ENCODE measurements around the gene MAP3K4. TPM values are rescaled to one million over a fixed set of nuclear protein-coding genes. Genes with fewer than 3 reads are reported as not detected.

The MAP3K4 gene
- total and polyA plus RNA-seq, 2 of the 8 experiments (the other 6 are each of a cell fraction or from before 2014, with no cell fraction given), result 16.6 to 51.6 TPM

- H3K27ac ChIP-seq (ENCODE audit: low read depth, low read length), result no peak overlapping the region
- no peak overlapping the region for H3K56ac ChIP-seq (replicated peaks; ENCODE audit: insufficient read length, low read depth, low read length)
- H3K4me3 ChIP-seq (ENCODE audit: extremely low read depth in 1 of 4, insufficient read depth in 2 of 4, low read depth in 3 of 4, low read length in 4 of 4), result no peak overlapping the region
- H4K91ac ChIP-seq (replicated peaks; ENCODE audit: insufficient read length, low read length), result no peak overlapping the region
- POLR2A ChIA-PET (ENCODE audit: partially characterized antibody), result interaction anchor here (0.6 kb wide), 1 partner anchor 165 kb away, joined by 4 read pairs; no protein-coding TSS in a partner anchor
- H2AK5ac ChIP-seq (ENCODE audit: low read depth, low read length), result no peak overlapping the region
- peaks cover 2 to 21% (median 18%) of the 10 kb centered on the region in 4 experiments for H3K4me1 ChIP-seq (replicated peaks in 1 of 4; ENCODE audit: control insufficient read depth in 3 of 4, insufficient read depth in 4 of 4, low read length in 3 of 4)
- WGBS, 2 experiments (ENCODE audit: extremely low coverage in 1 of 2, insufficient coverage in 1 of 2, insufficient read length in 1 of 2, insufficient replicate concordance in 2 of 2, low coverage in 1 of 2, low lambda C conversion rate in 2 of 2, missing lambda C conversion rate in 1 of 2), result 96% methylated on average over 11 of the region's 11 CpGs; no CpG with 5 or more reads in 1 of the 2 experiments
- H3K4me2 ChIP-seq (ENCODE audit: insufficient read depth in 1 of 2, low read depth in 2 of 2, low read length in 2 of 2), result no peak overlapping the region; a peak in 1 of 4 replicates
- H2BK12ac ChIP-seq (ENCODE audit: low read depth, low read length), result no peak overlapping the region
- no peak overlapping the region for H2BK120ac ChIP-seq (replicated peaks; ENCODE audit: low read depth, low read length)
- H3K36me3 ChIP-seq (ENCODE audit: control insufficient read depth in 2 of 4, insufficient read depth in 4 of 4, low read length in 3 of 4), result peaks cover 0 to 17% (median 1%) of the 10 kb centered on the region in 4 experiments; a peak in 3 of 8 replicates
- no peaks in the 10 kb centered on the region for H3K23me2 ChIP-seq (ENCODE audit: low read depth, low read length)
- H4K8ac ChIP-seq (ENCODE audit: extremely low read depth, insufficient read depth, low read length), result no peak overlapping the region
- no peak overlapping the region for H3K18ac ChIP-seq (ENCODE audit: extremely low read depth, low read length)
- H3K27me3 ChIP-seq (replicated peaks in 1 of 4; ENCODE audit: control insufficient read depth in 3 of 4, extremely low read depth in 1 of 4, insufficient read depth in 3 of 4, low read length in 3 of 4), result no peaks in the 10 kb centered on the region
- H2AFZ ChIP-seq (ENCODE audit: low read length), result no peak overlapping the region
- H2BK20ac ChIP-seq (ENCODE audit: low read length), result no peak overlapping the region
- H3K4ac ChIP-seq (replicated peaks; ENCODE audit: insufficient read length, low read depth, low read length), result no peak overlapping the region
- no peak overlapping the region for H3K23ac ChIP-seq (ENCODE audit: insufficient read length)
- no peak overlapping the region for H2BK15ac ChIP-seq (ENCODE audit: low read length)
- H3K79me1 ChIP-seq (ENCODE audit: low read depth, low read length), result peaks cover 9% of the 10 kb centered on the region
- peaks cover 0 to 9% of the 10 kb centered on the region in 2 experiments; a peak in 1 of 4 replicates for H3K79me2 ChIP-seq (ENCODE audit: control insufficient read depth in 1 of 2, insufficient read depth in 2 of 2, low read length in 2 of 2)
- H3K9me3 ChIP-seq (ENCODE audit: insufficient read depth in 2 of 2, low read depth in 1 of 2, low read length in 1 of 2), result no peaks in the 10 kb centered on the region
- no peak overlapping the region for H3K14ac ChIP-seq (ENCODE audit: insufficient read length)
- DNase-seq (ENCODE audit: low read depth in 1 of 2, low spot score in 2 of 2) (no peak), FAIRE-seq (no peak)
- no peak overlapping the region for H3K9ac ChIP-seq (replicated peaks in 1 of 4; ENCODE audit: extremely low read depth in 1 of 4, low read depth in 3 of 4, low read length in 3 of 4)
- no peak overlapping the region for H4K5ac ChIP-seq (ENCODE audit: insufficient read length, low read depth, low read length)
- CTCF ChIA-PET (ENCODE audit: partially characterized antibody), result interaction anchor here (0.6 to 3.5 kb wide), 6 partner anchors 22 to 208 kb away, joined by 3 to 15 read pairs (median 3); partner anchors contain the start of gene AGPAT4
- peaks cover 0 to 2% of the 10 kb centered on the region in 2 experiments for H4K20me1 ChIP-seq (replicated peaks in 1 of 2; ENCODE audit: control insufficient read depth in 1 of 2, insufficient read depth in 2 of 2, low read length in 2 of 2)
- H2BK5ac ChIP-seq (ENCODE audit: low read depth, low read length), result no peak overlapping the region
- no peak for TF ChIP-seq RAD21 (IDR thresholded peaks at IDR 0.05 in 1 of 2, conservative IDR thresholded peaks at IDR 0.05 in 1 of 2; ENCODE audit: low read depth in 2 of 2, low read length in 2 of 2)
- no peak for TF ChIP-seq SAP30 (IDR thresholded peaks at IDR 0.05; ENCODE audit: insufficient read depth, insufficient replicate concordance, low read length)
- TF ChIP-seq POLR2AphosphoS5 (IDR thresholded peaks at IDR 0.05; ENCODE audit: low read depth, low read length), result no peak
- TF ChIP-seq KDM1A (IDR thresholded peaks at IDR 0.05; ENCODE audit: borderline replicate concordance, low read length), result no peak
- TF ChIP-seq MAX (IDR thresholded peaks at IDR 0.05), result no peak
- TF ChIP-seq, protein P1, sequence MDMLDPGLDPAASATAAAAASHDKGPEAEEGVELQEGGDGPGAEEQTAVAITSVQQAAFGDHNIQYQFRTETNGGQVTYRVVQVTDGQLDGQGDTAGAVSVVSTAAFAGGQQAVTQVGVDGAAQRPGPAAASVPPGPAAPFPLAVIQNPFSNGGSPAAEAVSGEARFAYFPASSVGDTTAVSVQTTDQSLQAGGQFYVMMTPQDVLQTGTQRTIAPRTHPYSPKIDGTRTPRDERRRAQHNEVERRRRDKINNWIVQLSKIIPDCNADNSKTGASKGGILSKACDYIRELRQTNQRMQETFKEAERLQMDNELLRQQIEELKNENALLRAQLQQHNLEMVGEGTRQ (IDR thresholded peaks at IDR 0.05; ENCODE audit: low read length), result no peak
- no peak for TF ChIP-seq SUZ12 (IDR thresholded peaks at IDR 0.05; ENCODE audit: low read length)
- no peak for TF ChIP-seq CBX8 (IDR thresholded peaks at IDR 0.05; ENCODE audit: borderline replicate concordance, low read depth, low read length)
- TF ChIP-seq SRF (IDR thresholded peaks at IDR 0.05; ENCODE audit: low read depth, low read length), result no peak
- TF ChIP-seq CTBP2 (IDR thresholded peaks at IDR 0.05; ENCODE audit: borderline replicate concordance, insufficient read depth, insufficient read length, low read length), result no peak
- TF ChIP-seq BRCA1 (IDR thresholded peaks at IDR 0.05; ENCODE audit: low read depth, low read length), result no peak
- TF ChIP-seq TBP (IDR thresholded peaks at IDR 0.05; ENCODE audit: low read depth, low read length), result no peak
These were observed 174.6 kb downstream of the MAP3K4 start for GRCh38 chr6:161166176-161166575.
